Thymus (tissue), 11 donors: ENCODE measurements around the gene FCRL5. TPM values are rescaled to one million over a fixed set of nuclear protein-coding genes. Genes with fewer than 3 reads are reported as not detected.

Experiments
- DNase-seq, 9 donors: peaks; one replicate each; pipeline ENCODE4 v3.0.0-alpha.2; 2013; ENCODE audit warnings: low spot score in 9 of 9, low read depth in 6 of 9, missing footprints in 1 of 9
- H3K27ac ChIP-seq, 2 donors: one replicate each; pipeline ENCODE4 v1.5.1; 2013; ENCODE audit warnings: control low read depth in 1 of 2, low read depth in 1 of 2, low read length in 1 of 2, mild to moderate bottlenecking in 1 of 2, moderate library complexity in 1 of 2
- H3K27me3 ChIP-seq, 2 donors: one replicate each; pipeline ENCODE4 v1.5.1; 2013; ENCODE audit warnings: low read length in 1 of 2; ENCODE audit not compliant: control insufficient read depth in 2 of 2, insufficient read depth in 1 of 2
- H3K36me3 ChIP-seq, 2 donors: one replicate each; pipeline ENCODE4 v1.5.1; 2013; ENCODE audit warnings: low read length in 1 of 2, mild to moderate bottlenecking in 1 of 2, moderate library complexity in 1 of 2; ENCODE audit not compliant: control insufficient read depth in 2 of 2, insufficient read depth in 2 of 2
- H3K4me1 ChIP-seq, 2 donors: one replicate each; pipeline ENCODE4 v1.5.1; 2013; ENCODE audit warnings: low read length in 2 of 2; ENCODE audit not compliant: control insufficient read depth in 2 of 2, insufficient read depth in 2 of 2
- H3K4me3 ChIP-seq, 2 donors: one replicate each; pipeline ENCODE4 v1.5.1; 2013; ENCODE audit warnings: low read length in 2 of 2, control low read depth in 1 of 2, mild to moderate bottlenecking in 1 of 2
- H3K9me3 ChIP-seq, 2 donors: one replicate each; pipeline ENCODE4 v1.5.1; 2013; ENCODE audit warnings: low read length in 1 of 2, mild to moderate bottlenecking in 1 of 2; ENCODE audit not compliant: control insufficient read depth in 2 of 2, insufficient read depth in 1 of 2
- WGBS: extraction: QIAGEN DNeasy Blood & Tissue Kit; methylation state at CpG from one replicate; pipeline ENCODE4 v1.1.7; 2013; 5-methylcytosine and 5-hydroxymethylcytosine counted together
- polyA plus RNA-seq: library from polyadenylated mRNA; stranded (reverse); fragments of 200-250 nt; gene quantifications from one replicate; pipeline ENCODE4 v1.2.3, GENCODE V29; 2013
- total RNA-seq: library from RNA; stranded (reverse); fragments of 120-200 nt; gene quantifications from one replicate; pipeline ENCODE4 v1.2.4, GENCODE V29; 2013
- donor health status: healthy.

Gene FCRL5
- total and polyA plus RNA-seq, 2 donors = 0.80 to 8.1 TPM

DNA sequence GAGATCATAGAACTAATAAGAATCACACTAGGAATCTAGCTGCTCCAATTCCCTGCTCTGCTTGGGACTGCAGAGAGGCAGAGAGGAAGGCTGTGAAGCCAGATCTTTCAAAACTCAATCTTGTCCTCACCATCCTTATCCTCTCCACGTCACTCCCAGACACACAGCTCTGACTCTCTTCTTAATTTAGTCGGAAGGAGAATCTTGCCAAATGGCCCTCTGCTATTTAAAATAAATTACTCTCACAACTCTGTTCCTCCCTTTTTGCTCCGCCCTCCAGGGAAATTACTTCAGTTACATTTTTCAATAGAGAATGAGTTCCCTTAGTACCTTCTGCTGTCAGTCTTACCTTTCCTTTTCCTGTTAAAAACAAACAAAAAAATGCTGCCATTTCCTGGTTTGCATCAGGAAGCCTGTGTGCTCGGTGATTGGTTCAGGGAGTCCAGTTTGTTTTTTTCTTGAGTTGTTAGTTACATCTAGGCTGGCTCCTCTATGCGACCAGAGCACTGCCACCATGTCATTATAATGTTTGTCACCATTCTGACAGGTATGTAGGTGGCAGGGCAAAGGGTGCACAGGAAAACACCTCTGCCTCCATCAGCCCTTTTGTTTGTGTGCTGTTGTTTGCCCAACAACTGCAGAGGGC, 80.1 kb downstream of the FCRL5 start:
- Histone ChIP-seq H3K27ac (no peak overlapping the region), H3K4me3 (no peak overlapping the region), H3K4me1 (peaks cover 0 to 4% of the 10 kb centered on the region in 2 donors), H3K27me3 (no peaks in the 10 kb centered on the region), H3K36me3 (no peaks in the 10 kb centered on the region), H3K9me3 (no peaks in the 10 kb centered on the region)
- no peak for DNase-seq
- WGBS = 82% methylated on average over 5 of the region's 5 CpGs

DNA sequence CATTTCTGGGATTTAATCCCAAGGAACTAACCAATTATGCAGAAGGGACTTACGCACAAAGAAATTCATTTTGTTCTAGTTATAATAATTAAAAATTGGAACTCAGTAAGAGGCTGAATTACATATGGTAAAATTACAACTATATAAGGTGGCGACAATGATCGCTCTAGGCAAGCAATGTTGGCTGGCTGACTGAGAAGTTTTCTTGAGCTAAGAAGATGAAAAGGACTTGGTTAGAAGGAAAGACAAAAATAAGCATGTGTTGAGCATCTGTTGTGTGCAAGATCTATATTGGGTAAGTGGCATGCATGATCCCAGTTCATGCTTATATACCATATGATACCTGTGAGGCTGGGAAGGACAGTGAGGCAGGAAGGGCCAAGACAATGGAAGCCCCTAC, 80.8 kb downstream of the FCRL5 start:
- over 99% methylated on average over 3 of the region's 3 CpGs for WGBS
- H3K9me3 ChIP-seq = no peaks in the 10 kb centered on the region
- H3K27ac ChIP-seq = no peak overlapping the region
- H3K36me3 ChIP-seq = no peaks in the 10 kb centered on the region
- peaks cover 0 to 4% of the 10 kb centered on the region in 2 donors for H3K4me1 ChIP-seq
- H3K27me3 ChIP-seq = no peaks in the 10 kb centered on the region
- H3K4me3 ChIP-seq = no peak overlapping the region
- no peak for DNase-seq

DNA sequence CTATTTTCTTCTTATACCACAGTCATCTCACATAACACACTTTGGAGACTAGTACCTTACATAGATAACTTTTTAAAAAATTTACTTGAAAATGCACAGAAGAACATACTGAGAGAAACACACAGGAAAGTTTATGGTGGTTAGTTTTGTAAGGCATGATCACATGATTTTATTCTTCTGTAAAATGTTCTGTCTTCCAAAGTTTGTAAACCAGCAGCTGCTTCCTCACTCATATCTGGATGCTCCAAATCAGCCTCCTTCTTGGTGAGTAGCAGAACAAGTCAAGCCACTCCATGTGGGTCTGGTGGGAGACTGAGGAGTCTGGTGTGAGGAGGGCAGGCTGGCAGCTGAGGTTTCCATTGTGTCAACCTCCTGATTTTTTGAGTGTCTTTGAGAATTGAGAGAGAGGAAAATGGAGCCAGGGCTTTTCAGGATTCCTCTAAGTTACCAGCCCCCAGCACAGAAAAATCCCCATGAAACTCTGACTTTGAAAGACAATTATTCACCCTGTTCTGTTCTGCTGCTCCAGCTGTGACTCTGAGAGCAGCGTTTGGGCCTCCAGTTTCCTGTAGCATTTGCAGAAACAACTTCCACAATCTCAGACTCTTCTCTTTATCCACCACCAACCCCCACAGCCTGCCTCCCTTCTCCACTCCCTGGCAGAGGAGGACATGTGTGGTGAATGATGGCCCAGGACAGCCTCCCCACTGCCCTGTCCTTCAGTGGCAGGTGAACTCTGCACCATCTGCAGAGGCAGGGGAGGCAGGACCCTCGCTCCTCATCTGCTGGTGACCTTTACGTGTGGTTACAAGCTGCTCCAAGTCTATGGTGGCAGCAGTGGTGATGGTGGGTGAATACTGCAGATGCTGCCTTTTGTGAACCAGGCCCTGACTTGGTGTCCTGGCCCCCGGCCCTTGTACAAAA, 82.3 kb downstream of the FCRL5 start:
- 71% methylated on average over 4 of the region's 4 CpGs for WGBS

DNA sequence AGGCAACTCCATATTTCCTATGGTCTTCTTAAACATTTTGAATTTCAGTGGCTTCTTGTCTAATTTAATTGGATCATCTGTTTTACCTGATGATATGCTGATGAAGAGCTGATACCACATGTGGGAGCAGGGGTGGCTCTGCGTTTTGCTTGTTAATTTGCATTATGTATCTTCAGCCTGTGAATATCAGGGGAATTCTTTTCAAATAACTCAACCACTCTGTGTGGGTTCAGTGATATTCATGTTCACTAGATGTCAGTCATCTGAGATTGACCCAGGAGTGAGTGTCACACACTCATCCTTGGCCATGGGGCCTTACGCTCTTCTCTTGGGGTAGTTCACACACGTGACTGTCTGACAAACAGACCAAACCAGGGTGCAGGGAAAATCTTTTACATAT, 83.0 kb downstream of the FCRL5 start:
- Histone ChIP-seq H3K4me3 (no peak overlapping the region), H3K27me3 (no peaks in the 10 kb centered on the region), H3K9me3 (no peaks in the 10 kb centered on the region), H3K36me3 (no peaks in the 10 kb centered on the region), H3K4me1 (peaks cover 0 to 4% of the 10 kb centered on the region in 2 donors), H3K27ac (no peak overlapping the region)
- 93% methylated on average over 3 of the region's 3 CpGs for WGBS
- no peak for DNase-seq

More for the DNA sequence above, 82.3 kb downstream of the FCRL5 start:
- H3K9me3 ChIP-seq = no peaks in the 10 kb centered on the region
- H3K4me3 ChIP-seq = no peak overlapping the region
- H3K27me3 ChIP-seq = no peaks in the 10 kb centered on the region
- H3K4me1 ChIP-seq = peaks cover 0 to 4% of the 10 kb centered on the region in 2 donors
- no peak for DNase-seq
- H3K36me3 ChIP-seq = no peaks in the 10 kb centered on the region
- H3K27ac ChIP-seq = no peak overlapping the region

DNA sequence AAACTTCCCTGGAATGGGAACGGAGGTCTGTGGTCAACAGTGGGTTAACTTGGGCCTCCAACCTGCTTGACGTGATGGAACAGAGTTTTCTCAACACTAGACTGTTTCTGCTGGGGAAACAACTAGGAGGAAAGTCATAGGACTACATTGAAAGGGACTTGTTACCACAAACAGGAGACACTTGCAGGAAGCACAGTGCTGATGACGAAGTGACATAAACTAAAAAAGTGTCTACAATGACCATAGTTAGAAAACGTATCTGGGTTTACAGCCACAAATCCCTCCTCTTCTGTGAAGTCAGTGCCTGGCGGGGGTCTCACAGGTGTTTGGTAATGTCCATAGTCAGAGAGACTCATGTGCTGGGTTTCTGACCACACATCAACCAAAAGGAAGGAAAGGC, 86.3 kb downstream of the FCRL5 start:
- WGBS = 74% methylated on average over 5 of the region's 5 CpGs
- no peak for DNase-seq
- Histone ChIP-seq H3K9me3 (no peaks in the 10 kb centered on the region), H3K27ac (no peak overlapping the region), H3K27me3 (no peaks in the 10 kb centered on the region), H3K4me3 (no peak overlapping the region), H3K4me1 (peaks cover 0 to 4% of the 10 kb centered on the region in 2 donors), H3K36me3 (no peaks in the 10 kb centered on the region)

Other genes with a start within 250 kb of the FCRL5 start
- 0.19 TPM for gene FCRL4, start 45.6 kb upstream of the FCRL5 start, total RNA-seq
- 0.48 TPM for gene FCRL4, start 45.6 kb upstream of the FCRL5 start, polyA plus RNA-seq
- gene FCRL3, start 148.3 kb upstream of the FCRL5 start, total RNA-seq = 2.5 TPM
- gene FCRL3, start 148.3 kb upstream of the FCRL5 start, polyA plus RNA-seq = 2.8 TPM
- 0.33 TPM for gene FCRL2, start 224.6 kb upstream of the FCRL5 start, total RNA-seq
- 6.4 TPM for gene FCRL2, start 224.6 kb upstream of the FCRL5 start, polyA plus RNA-seq